K562 (cell line): ENCODE results near the gene S100A2. TPM values are rescaled to one million over a fixed set of nuclear protein-coding genes. Genes with fewer than 3 reads are reported as not detected.

Source experiments
- DIDO1 ChIP-seq: fragments of 450-650 bp; IDR thresholded peaks from 2 replicates; pipeline ENCODE4 v1.6.1; 2016; ENCODE audit warnings: low read depth, missing biosample characterization, missing genetic modification characterization
- ESRRA ChIP-seq: fragments of 450-650 bp; IDR thresholded peaks from 2 replicates; pipeline ENCODE4 v1.6.1; 2014; ENCODE audit warnings: low read depth, mild to moderate bottlenecking, moderate library complexity, borderline replicate concordance
- FOXA1 ChIP-seq: fragments of 450-650 bp; IDR thresholded peaks from 2 replicates; pipeline ENCODE4 v1.6.1; 2016; ENCODE audit warnings: mild to moderate bottlenecking, borderline replicate concordance
- FOXJ3 ChIP-seq: sonication (generic); formaldehyde crosslinking; IDR thresholded peaks from 2 replicates; pipeline ENCODE4 v1.4.0; 2020; ENCODE audit warnings: mild to moderate bottlenecking, missing genetic modification reagents
- FOXP1 ChIP-seq: sonication (generic); formaldehyde crosslinking; IDR thresholded peaks from 2 replicates; pipeline ENCODE4 v1.8.0; 2022; ENCODE audit warnings: mild to moderate bottlenecking, missing genetic modification reagents
- GTF2E2 ChIP-seq: fragments of 200-800 bp; sonication (Bioruptor generic); IDR thresholded peaks from 2 replicates; pipeline ENCODE4 v1.6.1; 2016; ENCODE audit warnings: missing genetic modification characterization, missing compliant biosample characterization
- HCFC1 ChIP-seq: IDR thresholded peaks from 2 replicates; pipeline ENCODE4 v1.6.1; 2012; ENCODE audit warnings: low read depth, low read length, improper control_type of control experiment
- KDM1A ChIP-seq, 2 experiments: fragments of 450-650 bp; IDR thresholded peaks; 2 replicates each; pipeline ENCODE4 v1.6.1; 2016; ENCODE audit warnings: mild to moderate bottlenecking in 2 of 2
- KLF6 ChIP-seq: fragments of 250-450 bp; sonication (Bioruptor Pico); IDR thresholded peaks from 2 replicates; pipeline ENCODE4 v1.4.0; 2020; ENCODE audit warnings: mild to moderate bottlenecking, moderate library complexity, borderline replicate concordance
- MECOM ChIP-seq: fragments of 250-450 bp; sonication (Bioruptor Pico); IDR thresholded peaks from 2 replicates; pipeline ENCODE4 v1.8.0; 2022; ENCODE audit warnings: inconsistent platforms
- RB1 ChIP-seq: fragments of 450-650 bp; IDR thresholded peaks from 2 replicates; pipeline ENCODE4 v1.6.1; 2017; ENCODE audit warnings: low read depth, mild to moderate bottlenecking
- SIRT6 ChIP-seq: IDR thresholded peaks from one replicate; pipeline ENCODE4 v1.6.1; 2012; ENCODE audit warnings: low read depth, mild to moderate bottlenecking, control low read depth, inconsistent platforms, low read length, moderate library complexity
- ZNF212 ChIP-seq: fragments of 450-650 bp; formaldehyde crosslinking; IDR thresholded peaks from 2 replicates; pipeline ENCODE4 v1.4.0; 2020; ENCODE audit warnings: mild to moderate bottlenecking
- ZNF766 ChIP-seq: fragments of 200-800 bp; sonication (Bioruptor generic); conservative IDR thresholded peaks from 2 replicates; pipeline ENCODE4 v1.6.1; 2016; ENCODE audit warnings: missing genetic modification characterization, missing compliant biosample characterization
- polyA plus RNA-seq, 8 experiments: library from polyadenylated mRNA; depleted of rRNA in 4 of 8; stranded (reverse) in 5 of 8; unstranded in 3 of 8; fragments of >200 nt; fragmentation: Nextera tagmentation in 2 of 8; fragmentation: Illumina TruSeq in 1 of 8; extraction: Ambion mirVana in 2 of 8; extraction: Trizol in 1 of 8; gene quantifications; 2 replicates each; pipeline versions ENCODE4 v1.2.1 to v1.2.3, GENCODE V29; 2011 to 2014; ENCODE audit warnings: inconsistent platforms in 1 of 8, missing spikeins in 1 of 8
- total RNA-seq, 7 experiments: library from RNA; depleted of rRNA in 6 of 7; stranded (reverse); fragments of >200 nt in 6 of 7; fragmentation: Illumina TruSeq in 2 of 7; extraction: Trizol in 2 of 7; gene quantifications; 2 replicates each; pipeline versions ENCODE4 v1.2.1 to v1.2.3, GENCODE V29; 2011 to 2021; ENCODE audit warnings: low replicate concordance in 1 of 7
- TF ChIP-seq, protein P1 (sequence below): fragments of 150-350 bp; IDR thresholded peaks from 2 replicates; pipeline ENCODE4 v1.6.1; 2014; ENCODE audit warnings: low read depth, mild to moderate bottlenecking, low read length, borderline replicate concordance
- TF ChIP-seq, protein P2 (sequence below), 2 experiments: fragments of 200-800 bp in 1 of 2; sonication (Bioruptor generic) in 1 of 2; sonication (generic) in 1 of 2; formaldehyde crosslinking in 1 of 2; IDR thresholded peaks in 1 of 2; conservative IDR thresholded peaks in 1 of 2; 2 replicates each; pipeline versions ENCODE4 v1.5.0 to v1.6.1; 2016 to 2020; ENCODE audit warnings: missing compliant biosample characterization in 1 of 2, missing genetic modification characterization in 1 of 2, missing genetic modification reagents in 1 of 2
- TF ChIP-seq, protein P3 (sequence below): fragments of 250-450 bp; sonication (Bioruptor Pico); IDR thresholded peaks from 2 replicates; pipeline ENCODE4 v1.5.0; 2021
- TF ChIP-seq, protein P4 (sequence below): fragments of 250-450 bp; sonication (Bioruptor Pico); IDR thresholded peaks from 2 replicates; pipeline ENCODE4 v1.9.0; 2021; ENCODE audit warnings: mild to moderate bottlenecking
- TF ChIP-seq, protein P5 (sequence below): fragments of 250-450 bp; sonication (Bioruptor Pico); IDR thresholded peaks from 2 replicates; pipeline ENCODE4 v1.4.0; 2020; ENCODE audit warnings: borderline replicate concordance

The S100A2 gene
- total and polyA plus RNA-seq, 9 of the 15 experiments (the other 6 are each of a cell fraction or from before 2014, with no cell fraction given) = 0.28 to 0.65 (median 0.44) TPM; not detected in 4

DNA sequence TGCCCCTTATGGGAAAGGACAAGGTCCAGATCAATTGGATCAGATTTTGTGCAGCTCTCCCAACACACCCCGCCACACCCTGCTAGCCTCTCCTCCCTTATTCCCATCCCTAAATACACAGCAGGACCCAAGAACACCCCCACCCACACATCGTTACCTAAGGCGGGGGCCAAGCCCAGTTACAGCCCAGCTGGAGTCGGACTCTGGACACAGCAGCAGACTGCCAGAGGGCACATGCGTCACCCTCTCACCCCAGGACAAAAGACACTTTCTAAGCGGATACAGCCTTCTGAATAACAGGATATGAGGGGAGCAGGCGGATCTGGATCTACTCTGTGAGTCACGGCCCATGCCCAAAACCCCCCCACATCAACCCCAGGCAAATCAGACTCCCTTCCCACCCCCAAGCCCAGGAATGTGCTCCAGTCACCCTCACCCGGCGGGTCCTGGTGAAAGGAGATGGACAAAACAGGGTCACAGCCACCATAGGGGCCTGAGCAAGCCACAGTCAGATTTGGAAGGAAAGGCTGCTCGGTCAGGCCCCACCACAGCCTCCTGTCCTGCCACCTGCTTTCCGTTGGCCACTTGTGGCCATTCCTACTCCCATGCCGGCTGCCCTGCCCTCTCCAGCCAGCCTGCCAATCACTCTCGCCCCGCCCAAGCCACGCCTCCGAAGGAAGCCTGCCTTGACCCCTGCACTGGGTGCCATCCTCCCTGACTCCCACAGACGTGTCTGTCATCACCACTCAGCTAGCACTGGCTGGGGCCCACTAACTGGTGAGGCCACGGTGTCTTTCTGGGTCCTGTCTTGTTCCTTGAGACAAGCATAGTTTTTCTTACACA, 43.3 kb upstream of the S100A2 start (continued):
- TF ChIP-seq, protein P1, sequence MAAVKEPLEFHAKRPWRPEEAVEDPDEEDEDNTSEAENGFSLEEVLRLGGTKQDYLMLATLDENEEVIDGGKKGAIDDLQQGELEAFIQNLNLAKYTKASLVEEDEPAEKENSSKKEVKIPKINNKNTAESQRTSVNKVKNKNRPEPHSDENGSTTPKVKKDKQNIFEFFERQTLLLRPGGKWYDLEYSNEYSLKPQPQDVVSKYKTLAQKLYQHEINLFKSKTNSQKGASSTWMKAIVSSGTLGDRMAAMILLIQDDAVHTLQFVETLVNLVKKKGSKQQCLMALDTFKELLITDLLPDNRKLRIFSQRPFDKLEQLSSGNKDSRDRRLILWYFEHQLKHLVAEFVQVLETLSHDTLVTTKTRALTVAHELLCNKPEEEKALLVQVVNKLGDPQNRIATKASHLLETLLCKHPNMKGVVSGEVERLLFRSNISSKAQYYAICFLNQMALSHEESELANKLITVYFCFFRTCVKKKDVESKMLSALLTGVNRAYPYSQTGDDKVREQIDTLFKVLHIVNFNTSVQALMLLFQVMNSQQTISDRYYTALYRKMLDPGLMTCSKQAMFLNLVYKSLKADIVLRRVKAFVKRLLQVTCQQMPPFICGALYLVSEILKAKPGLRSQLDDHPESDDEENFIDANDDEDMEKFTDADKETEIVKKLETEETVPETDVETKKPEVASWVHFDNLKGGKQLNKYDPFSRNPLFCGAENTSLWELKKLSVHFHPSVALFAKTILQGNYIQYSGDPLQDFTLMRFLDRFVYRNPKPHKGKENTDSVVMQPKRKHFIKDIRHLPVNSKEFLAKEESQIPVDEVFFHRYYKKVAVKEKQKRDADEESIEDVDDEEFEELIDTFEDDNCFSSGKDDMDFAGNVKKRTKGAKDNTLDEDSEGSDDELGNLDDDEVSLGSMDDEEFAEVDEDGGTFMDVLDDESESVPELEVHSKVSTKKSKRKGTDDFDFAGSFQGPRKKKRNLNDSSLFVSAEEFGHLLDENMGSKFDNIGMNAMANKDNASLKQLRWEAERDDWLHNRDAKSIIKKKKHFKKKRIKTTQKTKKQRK = no peak
- TF ChIP-seq ZNF212 (CRISPR knock-in tag) (no peak), SIRT6 (no peak), DIDO1 (tag) (0 out of 2 replicates have a peak, but pooled peaks have one; percentile 11), GTF2E2 (tag) (no peak), ESRRA (no peak), RB1 (no peak), FOXA1 (no peak), FOXJ3 (CRISPR knock-in tag) (no peak), FOXP1 (no peak), MECOM (peak; percentile 56; the same call in 1 of the 2 replicates), ZNF766 (no peak), KDM1A (IDR thresholded peaks at IDR 0.05) (peak; percentile 71 to 72; a peak in 2 of 4 replicates), KLF6 (CRISPR knock-in tag) (no peak), HCFC1 (no peak)
- TF ChIP-seq, protein P2, sequence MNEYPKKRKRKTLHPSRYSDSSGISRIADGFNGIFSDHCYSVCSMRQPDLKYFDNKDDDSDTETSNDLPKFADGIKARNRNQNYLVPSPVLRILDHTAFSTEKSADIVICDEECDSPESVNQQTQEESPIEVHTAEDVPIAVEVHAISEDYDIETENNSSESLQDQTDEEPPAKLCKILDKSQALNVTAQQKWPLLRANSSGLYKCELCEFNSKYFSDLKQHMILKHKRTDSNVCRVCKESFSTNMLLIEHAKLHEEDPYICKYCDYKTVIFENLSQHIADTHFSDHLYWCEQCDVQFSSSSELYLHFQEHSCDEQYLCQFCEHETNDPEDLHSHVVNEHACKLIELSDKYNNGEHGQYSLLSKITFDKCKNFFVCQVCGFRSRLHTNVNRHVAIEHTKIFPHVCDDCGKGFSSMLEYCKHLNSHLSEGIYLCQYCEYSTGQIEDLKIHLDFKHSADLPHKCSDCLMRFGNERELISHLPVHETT (CRISPR knock-in tag; conservative IDR thresholded peaks at IDR 0.05 in 1 of 2, IDR thresholded peaks at IDR 0.05 in 1 of 2) = peak in 1 of 2 experiments; percentile 59; a peak in 1 of 4 replicates
- TF ChIP-seq, protein P3, sequence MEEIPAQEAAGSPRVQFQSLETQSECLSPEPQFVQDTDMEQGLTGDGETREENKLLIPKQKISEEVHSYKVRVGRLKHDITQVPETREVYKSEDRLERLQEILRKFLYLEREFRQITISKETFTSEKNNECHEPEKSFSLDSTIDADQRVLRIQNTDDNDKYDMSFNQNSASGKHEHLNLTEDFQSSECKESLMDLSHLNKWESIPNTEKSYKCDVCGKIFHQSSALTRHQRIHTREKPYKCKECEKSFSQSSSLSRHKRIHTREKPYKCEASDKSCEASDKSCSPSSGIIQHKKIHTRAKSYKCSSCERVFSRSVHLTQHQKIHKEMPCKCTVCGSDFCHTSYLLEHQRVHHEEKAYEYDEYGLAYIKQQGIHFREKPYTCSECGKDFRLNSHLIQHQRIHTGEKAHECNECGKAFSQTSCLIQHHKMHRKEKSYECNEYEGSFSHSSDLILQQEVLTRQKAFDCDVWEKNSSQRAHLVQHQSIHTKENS (CRISPR knock-in tag) = no peak
- TF ChIP-seq, protein P4, sequence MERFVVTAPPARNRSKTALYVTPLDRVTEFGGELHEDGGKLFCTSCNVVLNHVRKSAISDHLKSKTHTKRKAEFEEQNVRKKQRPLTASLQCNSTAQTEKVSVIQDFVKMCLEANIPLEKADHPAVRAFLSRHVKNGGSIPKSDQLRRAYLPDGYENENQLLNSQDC (CRISPR knock-in tag) = no peak
- TF ChIP-seq, protein P5, sequence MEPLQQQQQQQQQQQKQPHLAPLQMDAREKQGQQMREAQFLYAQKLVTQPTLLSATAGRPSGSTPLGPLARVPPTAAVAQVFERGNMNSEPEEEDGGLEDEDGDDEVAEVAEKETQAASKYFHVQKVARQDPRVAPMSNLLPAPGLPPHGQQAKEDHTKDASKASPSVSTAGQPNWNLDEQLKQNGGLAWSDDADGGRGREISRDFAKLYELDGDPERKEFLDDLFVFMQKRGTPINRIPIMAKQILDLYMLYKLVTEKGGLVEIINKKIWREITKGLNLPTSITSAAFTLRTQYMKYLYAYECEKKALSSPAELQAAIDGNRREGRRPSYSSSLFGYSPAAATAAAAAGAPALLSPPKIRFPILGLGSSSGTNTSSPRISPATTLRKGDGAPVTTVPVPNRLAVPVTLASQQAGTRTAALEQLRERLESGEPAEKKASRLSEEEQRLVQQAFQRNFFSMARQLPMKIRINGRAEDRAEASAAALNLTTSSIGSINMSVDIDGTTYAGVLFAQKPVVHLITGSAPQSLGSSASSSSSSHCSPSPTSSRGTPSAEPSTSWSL = no peak
